Measurements from ENCODE around the gene LPCAT3. TPM values are rescaled to one million over a fixed set of nuclear protein-coding genes. Genes with fewer than 3 reads are reported as not detected.
"Not testable (repeated sequence)": the region's sequence is repeated elsewhere in the genome, so short reads cannot be mapped to it uniquely, and the experiment has no call there.

Gene LPCAT3, protein sequence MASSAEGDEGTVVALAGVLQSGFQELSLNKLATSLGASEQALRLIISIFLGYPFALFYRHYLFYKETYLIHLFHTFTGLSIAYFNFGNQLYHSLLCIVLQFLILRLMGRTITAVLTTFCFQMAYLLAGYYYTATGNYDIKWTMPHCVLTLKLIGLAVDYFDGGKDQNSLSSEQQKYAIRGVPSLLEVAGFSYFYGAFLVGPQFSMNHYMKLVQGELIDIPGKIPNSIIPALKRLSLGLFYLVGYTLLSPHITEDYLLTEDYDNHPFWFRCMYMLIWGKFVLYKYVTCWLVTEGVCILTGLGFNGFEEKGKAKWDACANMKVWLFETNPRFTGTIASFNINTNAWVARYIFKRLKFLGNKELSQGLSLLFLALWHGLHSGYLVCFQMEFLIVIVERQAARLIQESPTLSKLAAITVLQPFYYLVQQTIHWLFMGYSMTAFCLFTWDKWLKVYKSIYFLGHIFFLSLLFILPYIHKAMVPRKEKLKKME
- total RNA-seq (20.7 TPM), polyA plus RNA-seq (48.1 TPM)

DNA sequence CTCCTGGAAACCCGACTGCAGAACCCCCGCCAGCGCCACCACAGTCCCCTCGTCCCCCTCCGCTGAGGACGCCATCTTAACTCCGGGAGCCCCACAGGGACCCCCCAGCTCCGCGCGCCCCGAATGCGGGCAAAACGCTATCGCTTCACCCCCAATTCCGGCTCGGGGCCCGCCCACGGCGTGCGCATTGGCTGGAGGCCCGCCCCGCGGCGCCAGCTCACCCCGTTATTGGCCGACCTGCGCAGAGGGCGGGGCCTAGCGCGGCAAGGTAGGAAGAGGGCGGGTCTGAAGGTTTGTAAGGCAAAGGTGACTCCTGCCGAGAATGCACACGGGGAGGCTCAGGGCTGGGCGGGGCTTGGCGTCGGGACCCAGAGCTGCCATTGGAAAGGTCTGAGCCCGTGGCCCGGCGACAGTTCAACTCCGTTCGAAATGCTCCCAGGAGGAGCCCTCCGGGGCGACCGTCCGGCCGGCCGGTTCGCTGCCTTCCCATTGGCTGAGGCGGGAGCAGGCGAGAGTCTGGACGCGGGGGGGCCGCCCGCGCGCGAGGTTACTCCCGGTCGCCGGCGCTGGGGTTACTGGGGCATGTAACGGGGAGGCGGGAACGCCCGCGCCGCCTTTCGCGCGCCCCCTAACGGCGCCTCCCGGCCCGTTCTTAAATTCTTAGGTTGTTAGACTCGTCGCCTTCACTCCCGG is at the start of gene LPCAT3:
Gene LPCAT3, minus strand, starts transcription at position 127 of the 693 bp plus-strand sequence. Its CDS starts 52 bp downstream, at position 75.
- under 1% methylated on average over 77 of the region's 77 CpGs for WGBS
- DNase-seq (ENCODE audit: extremely low spot score) = peak; percentile 82
- peak within 1 kb of the TSS; percentile 73 for H3K4me3 ChIP-seq (ENCODE audit: low read depth, low read length)
- H3K4me1 ChIP-seq (ENCODE audit: insufficient read depth) = peaks cover 1% of the 10 kb centered on the region
- peak within 1 kb of the TSS; percentile 92 for H3K27ac ChIP-seq (ENCODE audit: low read depth)
- H3K36me3 ChIP-seq (ENCODE audit: insufficient read depth) = no peaks in the 10 kb centered on the region

DNA sequence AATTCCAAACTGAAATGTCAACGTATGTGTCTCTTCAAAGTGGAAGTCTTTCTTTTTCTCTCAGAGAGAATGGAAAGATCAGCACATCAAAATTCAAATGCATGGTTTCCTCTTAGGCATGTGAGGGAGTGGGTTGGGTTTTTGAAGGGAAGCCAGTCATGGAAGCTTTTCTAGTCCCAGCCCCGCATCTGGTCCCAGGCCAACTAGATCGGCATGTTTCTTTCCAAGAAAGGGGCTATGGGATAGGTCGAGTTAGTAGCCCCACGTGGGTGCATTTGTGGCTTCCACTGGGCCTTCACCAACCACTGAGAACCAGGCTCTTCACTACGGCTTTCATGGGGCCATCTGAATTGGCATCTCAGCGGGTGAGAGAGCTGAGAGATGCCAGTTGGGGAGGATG is 48.8 kb upstream of the LPCAT3 start:
- no peak for DNase-seq (ENCODE audit: extremely low spot score)
- WGBS = 85% methylated on average over 7 of the region's 7 CpGs
- Histone ChIP-seq H3K36me3 (ENCODE audit: insufficient read depth) (no peaks in the 10 kb centered on the region), H3K27ac (ENCODE audit: low read depth) (no peak overlapping the region), H3K4me1 (ENCODE audit: insufficient read depth) (no peaks in the 10 kb centered on the region), H3K4me3 (ENCODE audit: low read depth, low read length) (no peak overlapping the region)

DNA sequence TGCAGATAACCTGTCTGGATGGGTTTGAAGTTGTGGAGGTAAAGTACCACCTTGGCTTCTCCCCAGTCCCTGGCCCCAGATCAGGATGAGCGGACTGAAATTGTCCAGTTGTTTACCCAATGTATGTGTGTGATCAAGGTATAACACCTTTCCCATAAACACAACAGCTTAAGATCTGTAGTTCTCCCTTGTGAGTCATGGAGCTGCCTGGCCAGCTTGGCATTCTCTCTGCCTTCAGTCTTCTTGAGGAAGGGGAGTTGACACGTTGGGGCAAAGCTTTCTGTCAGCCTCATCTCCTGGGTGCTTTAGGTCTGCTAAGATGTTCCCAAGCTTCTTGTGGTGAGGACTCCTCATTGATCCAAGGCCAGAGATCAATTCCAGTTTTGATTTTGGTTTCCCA is 48.3 kb upstream of the LPCAT3 start:
- WGBS = 82% methylated on average over 2 of the region's 2 CpGs
- Histone ChIP-seq H3K4me1 (ENCODE audit: insufficient read depth) (no peaks in the 10 kb centered on the region), H3K36me3 (ENCODE audit: insufficient read depth) (no peaks in the 10 kb centered on the region), H3K27ac (ENCODE audit: low read depth) (no peak overlapping the region), H3K4me3 (ENCODE audit: low read depth, low read length) (no peak overlapping the region)
- DNase-seq (ENCODE audit: extremely low spot score) = no peak

DNA sequence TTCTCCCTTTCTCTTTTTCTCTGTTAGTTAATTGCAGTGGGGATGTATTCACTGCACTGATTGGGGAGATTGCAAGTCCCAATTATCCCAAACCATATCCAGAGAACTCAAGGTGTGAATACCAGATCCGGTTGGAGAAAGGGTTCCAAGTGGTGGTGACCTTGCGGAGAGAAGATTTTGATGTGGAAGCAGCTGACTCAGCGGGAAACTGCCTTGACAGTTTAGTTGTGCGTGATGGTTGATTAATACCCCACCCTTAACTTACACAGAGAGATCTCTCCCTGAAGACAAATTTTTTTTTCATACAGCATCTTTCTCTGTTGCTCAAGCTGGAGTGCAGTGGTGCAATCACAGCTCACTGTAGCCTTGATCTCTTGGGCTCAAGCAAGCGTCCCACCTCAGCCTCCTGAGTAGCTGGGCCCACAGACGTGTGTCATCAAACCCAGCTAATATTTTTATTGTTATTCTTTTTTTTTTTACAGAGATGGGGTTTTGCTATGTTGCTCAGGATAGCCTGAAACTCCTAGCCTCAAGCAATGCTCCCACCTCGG is 46.9 kb upstream of the LPCAT3 start:
- DNase-seq (ENCODE audit: extremely low spot score) = no peak
- Histone ChIP-seq H3K4me1 (ENCODE audit: insufficient read depth) (no peaks in the 10 kb centered on the region), H3K27ac (ENCODE audit: low read depth) (no peak overlapping the region), H3K36me3 (ENCODE audit: insufficient read depth) (no peaks in the 10 kb centered on the region), H3K4me3 (ENCODE audit: low read depth, low read length) (no peak overlapping the region)
- 91% methylated on average over 7 of the region's 7 CpGs for WGBS

DNA sequence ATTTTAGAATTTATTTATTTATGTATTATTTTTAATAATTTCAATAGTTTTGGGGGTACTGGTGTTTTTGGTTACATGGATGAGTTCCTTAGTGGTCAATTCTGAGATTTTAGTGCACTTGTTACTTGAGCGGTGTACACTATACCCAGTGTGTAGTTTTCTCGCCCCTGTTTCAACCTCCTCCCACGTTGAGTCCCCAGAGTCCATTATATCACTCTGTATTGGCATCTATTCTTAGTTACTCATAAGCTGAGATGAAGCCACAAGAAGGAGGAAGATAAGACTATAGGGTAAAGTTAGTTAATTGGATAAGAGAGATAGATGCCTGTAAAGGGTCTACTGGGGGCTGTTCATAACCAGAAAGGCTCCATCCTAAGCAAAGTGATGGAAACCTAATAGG is 46.2 kb upstream of the LPCAT3 start:
- no peak for DNase-seq (ENCODE audit: extremely low spot score)
- Histone ChIP-seq H3K4me1 (ENCODE audit: insufficient read depth) (no peaks in the 10 kb centered on the region), H3K36me3 (ENCODE audit: insufficient read depth) (no peaks in the 10 kb centered on the region), H3K4me3 (ENCODE audit: low read depth, low read length) (no peak overlapping the region), H3K27ac (ENCODE audit: low read depth) (no peak overlapping the region)
- WGBS = 76% methylated on average over 3 of the region's 3 CpGs

DNA sequence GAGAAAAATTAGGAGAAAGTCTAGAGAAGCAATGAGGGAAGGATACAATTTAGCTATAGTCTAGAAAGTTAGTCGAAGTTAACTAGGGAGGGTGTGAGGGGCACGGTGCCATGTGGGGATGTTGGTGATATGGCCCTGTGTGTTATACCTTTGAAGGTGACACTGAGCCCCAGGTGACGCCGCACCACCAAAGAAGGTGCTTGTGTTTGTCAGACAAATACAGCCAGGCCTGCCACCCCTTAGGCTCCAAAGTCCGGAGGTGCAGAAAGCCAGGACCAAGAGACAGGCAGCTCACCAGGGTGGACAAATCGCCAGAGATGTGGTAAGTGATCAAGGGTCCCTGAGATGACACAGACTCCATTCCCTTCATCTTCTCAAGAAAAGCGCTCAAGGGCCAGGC is 43.3 kb upstream of the LPCAT3 start:
- no peaks in the 10 kb centered on the region for H3K36me3 ChIP-seq (ENCODE audit: insufficient read depth)
- no peak overlapping the region for H3K27ac ChIP-seq (ENCODE audit: low read depth)
- WGBS = 92% methylated on average over 7 of the region's 7 CpGs
- no peaks in the 10 kb centered on the region for H3K4me1 ChIP-seq (ENCODE audit: insufficient read depth)
- peak overlapping the region; percentile 36 for H3K4me3 ChIP-seq (ENCODE audit: low read depth, low read length)
- no peak for DNase-seq (ENCODE audit: extremely low spot score)

DNA sequence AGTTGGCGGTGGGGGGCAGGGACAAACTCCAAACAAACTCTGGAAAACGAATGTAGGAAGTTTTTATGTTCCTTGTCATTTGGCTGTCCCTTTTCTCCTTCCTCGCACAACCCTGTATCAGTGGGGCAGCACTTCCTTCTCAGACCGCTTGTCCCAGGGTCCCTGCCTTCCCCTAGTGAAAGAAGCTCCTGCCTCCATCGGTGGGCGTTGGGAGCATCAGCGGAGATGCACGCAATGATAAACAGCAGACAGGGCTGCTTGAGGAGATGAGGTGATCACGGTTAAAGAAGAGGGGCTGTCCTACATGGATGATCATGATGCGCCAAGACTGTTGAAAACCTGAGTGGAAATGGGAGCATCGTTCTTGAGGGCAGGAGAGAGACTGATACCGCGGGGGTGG is 42.9 kb upstream of the LPCAT3 start:
- no peaks in the 10 kb centered on the region for H3K4me1 ChIP-seq (ENCODE audit: insufficient read depth)
- H3K4me3 ChIP-seq (ENCODE audit: low read depth, low read length) = peak overlapping the region; percentile 36
- WGBS = 43% methylated on average over 13 of the region's 13 CpGs
- peak overlapping the region; percentile 33 for H3K27ac ChIP-seq (ENCODE audit: low read depth)
- H3K36me3 ChIP-seq (ENCODE audit: insufficient read depth) = no peaks in the 10 kb centered on the region
- no peak for DNase-seq (ENCODE audit: extremely low spot score)

DNA sequence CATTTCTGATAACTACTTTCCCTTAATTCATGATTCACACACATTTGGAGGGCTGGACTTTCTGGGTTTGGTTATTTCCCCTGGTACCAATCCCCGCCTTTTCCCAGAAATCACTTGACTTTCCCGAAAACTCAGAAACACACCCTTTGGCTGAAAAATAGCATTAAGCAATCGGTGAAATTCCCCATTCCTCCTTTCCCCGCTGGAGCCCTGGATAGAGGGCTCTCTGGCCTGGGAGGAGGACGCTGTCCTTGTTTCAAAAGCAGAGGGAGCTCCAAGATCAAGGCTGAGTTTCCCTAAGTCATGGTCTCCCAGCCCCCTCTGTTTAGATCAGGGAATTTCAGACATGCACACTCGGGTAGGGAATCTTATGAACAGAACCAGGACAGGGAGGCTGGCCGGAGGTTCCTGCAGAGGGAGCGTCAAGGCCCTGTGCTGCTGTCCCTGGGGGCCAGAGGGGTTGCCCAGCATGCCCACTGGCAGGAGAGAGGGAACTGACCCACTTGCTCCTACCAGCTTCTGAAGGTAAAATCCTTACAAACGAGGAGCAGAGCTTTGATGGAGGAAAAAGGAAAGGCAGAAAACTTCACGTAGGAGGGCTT is 42.2 kb upstream of the LPCAT3 start, which contains the start of gene C1S:
Gene C1S, plus strand, starts transcription at position 366 of the 602 bp plus-strand sequence. CDS start 1,195 bp downstream, outside the sequence.
- peak; percentile 64 for DNase-seq (ENCODE audit: extremely low spot score)
- 17% methylated on average over 10 of the region's 10 CpGs for WGBS
- Histone ChIP-seq H3K4me3 (ENCODE audit: low read depth, low read length) (peak within 1 kb of the TSS; percentile 36), H3K36me3 (ENCODE audit: insufficient read depth) (no peaks in the 10 kb centered on the region), H3K27ac (ENCODE audit: low read depth) (peak within 1 kb of the TSS; percentile 38), H3K4me1 (ENCODE audit: insufficient read depth) (no peaks in the 10 kb centered on the region)

DNA sequence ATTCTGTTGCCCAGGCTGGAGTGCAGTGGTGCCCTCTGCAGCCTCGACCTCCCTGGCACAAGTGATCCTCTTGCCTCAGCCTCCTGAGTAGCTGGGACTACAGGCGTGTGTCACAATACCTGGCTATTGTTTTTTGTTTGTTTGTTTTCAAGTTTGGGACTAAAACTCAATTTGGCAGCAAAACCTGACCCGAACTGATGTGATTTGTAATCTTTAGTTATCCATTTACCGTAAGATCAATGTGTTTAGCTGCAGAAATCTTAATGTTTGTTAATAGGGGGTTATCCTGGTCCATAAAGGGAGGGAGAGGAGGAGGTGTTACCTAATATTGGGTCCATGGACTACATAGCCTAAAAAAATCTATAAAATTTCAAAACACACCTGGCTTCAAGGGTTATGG is 41.5 kb upstream of the LPCAT3 start:
- 93% methylated on average over 4 of the region's 4 CpGs for WGBS
- no peaks in the 10 kb centered on the region for H3K4me1 ChIP-seq (ENCODE audit: insufficient read depth)
- DNase-seq (ENCODE audit: extremely low spot score) = no peak
- H3K27ac ChIP-seq (ENCODE audit: low read depth) = no peak overlapping the region
- no peak overlapping the region for H3K4me3 ChIP-seq (ENCODE audit: low read depth, low read length)
- no peaks in the 10 kb centered on the region for H3K36me3 ChIP-seq (ENCODE audit: insufficient read depth)

DNA sequence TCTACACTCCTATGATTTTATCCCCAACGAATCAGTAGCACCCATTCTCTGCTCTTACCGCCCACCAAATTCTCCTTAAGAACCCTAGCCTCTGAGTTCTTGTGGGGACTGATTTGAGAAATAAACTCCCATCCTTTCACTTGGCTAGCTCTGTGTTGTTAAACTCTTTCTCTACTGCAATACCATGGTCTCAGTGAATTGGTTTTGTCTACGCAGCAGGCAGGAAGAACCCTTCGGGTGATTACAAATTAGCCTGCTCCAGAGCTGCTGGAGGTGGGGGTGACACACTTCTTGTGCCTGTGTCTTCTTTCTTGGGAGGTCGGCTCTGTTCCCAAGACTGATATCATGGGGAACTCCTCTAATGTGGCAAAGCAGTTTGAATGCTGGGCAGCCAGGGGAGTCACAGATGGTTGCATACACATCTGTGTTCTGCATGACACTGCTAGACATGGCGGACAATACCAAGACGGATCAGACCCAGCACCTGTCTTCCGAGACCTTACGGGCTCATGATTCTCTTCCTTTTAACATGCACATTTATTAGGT is 40.6 kb upstream of the LPCAT3 start:
- H3K4me1 ChIP-seq (ENCODE audit: insufficient read depth) = no peaks in the 10 kb centered on the region
- H3K36me3 ChIP-seq (ENCODE audit: insufficient read depth) = no peaks in the 10 kb centered on the region
- DNase-seq (ENCODE audit: extremely low spot score) = no peak
- H3K4me3 ChIP-seq (ENCODE audit: low read depth, low read length) = no peak overlapping the region
- 92% methylated on average over 9 of the region's 9 CpGs for WGBS
- no peak overlapping the region for H3K27ac ChIP-seq (ENCODE audit: low read depth)

DNA sequence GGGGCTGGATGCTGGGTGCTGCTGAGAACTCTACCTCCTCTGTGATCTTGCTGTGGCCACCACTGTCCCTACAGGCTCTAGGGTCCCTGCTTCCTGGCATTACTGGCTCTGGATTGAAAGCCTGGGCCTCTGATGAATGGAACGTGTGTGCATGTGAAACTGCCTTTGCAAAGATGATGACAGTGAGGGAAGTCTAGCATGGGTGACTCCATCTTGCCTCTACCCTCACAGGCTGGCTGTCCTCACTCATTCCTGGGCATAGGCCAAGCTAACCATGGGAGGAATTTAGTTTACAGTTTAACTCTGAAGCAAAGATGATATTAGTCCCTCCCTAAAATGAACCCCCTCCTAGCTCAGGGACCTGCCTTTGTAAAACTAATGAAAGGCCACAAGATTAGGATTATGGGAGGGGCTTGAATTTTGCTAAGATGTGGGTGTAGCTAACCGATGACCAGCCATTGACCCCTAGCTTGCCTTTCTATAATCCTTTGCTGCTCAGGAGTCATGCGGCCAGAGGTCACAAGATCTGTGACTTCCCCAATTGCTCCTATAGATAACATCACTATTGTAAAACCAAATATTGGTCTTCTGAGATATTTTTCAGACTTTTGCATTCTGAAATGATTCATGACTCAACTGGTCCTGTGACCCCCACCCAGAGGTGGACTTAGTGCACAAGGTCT is 40.0 kb upstream of the LPCAT3 start:
- no peak for DNase-seq (ENCODE audit: extremely low spot score)
- H3K36me3 ChIP-seq (ENCODE audit: insufficient read depth) = no peaks in the 10 kb centered on the region
- no peak overlapping the region for H3K27ac ChIP-seq (ENCODE audit: low read depth)
- H3K4me3 ChIP-seq (ENCODE audit: low read depth, low read length) = no peak overlapping the region
- whole genome bisulfite sequencing = 77% methylated on average over 3 of the region's 3 CpGs
- no peaks in the 10 kb centered on the region for H3K4me1 ChIP-seq (ENCODE audit: insufficient read depth)

DNA sequence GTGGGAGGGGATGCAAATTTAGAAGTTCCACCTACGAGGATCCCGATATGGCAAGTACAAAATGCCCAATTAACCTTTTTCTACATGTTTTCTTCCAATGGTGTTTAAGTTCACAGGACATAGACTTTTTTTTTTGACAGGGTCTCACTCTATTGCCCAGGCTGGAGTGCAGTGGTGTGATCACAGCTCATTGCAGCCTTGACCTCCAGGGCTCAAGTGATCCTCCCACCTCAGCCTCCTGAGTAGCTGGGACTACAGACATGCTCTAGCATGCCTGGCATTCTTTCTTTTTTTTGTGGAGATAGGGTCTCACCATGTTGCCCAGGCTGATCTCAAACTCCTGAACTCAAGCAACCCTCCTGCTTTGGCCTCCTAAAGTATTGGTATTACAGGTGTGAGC is 37.5 kb upstream of the LPCAT3 start:
- WGBS = 98% methylated on average over 2 of the region's 2 CpGs
- not testable (repeated sequence) for H3K27ac ChIP-seq (ENCODE audit: low read depth); DNase-seq (ENCODE audit: extremely low spot score); H3K36me3 ChIP-seq (ENCODE audit: insufficient read depth); H3K4me1 ChIP-seq (ENCODE audit: insufficient read depth); H3K4me3 ChIP-seq (ENCODE audit: low read depth, low read length)

DNA sequence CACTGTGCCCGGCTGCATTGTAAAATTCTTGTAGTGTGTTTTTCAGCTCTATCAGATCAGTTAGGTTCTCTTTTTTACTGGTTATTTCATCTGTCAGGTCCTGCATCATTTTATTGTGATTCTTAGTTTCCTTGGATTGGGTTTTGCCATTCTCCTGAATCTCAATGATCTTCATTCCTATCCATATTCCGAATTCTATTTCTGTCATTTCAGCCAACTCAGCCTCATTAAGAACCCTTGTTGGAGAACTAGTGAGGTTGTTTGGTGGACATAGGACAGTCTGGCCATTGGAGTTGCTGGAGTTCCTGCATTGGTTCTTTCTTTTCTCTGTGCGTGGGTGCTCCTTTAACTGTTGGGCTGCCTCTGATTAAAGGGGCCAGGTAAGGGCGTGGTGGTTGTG is 36.6 kb upstream of the LPCAT3 start:
- H3K4me3 ChIP-seq (ENCODE audit: low read depth, low read length) = no peak overlapping the region
- 85% methylated on average over 4 of the region's 4 CpGs for WGBS
- H3K4me1 ChIP-seq (ENCODE audit: insufficient read depth) = no peaks in the 10 kb centered on the region
- no peak for DNase-seq (ENCODE audit: extremely low spot score)
- H3K36me3 ChIP-seq (ENCODE audit: insufficient read depth) = no peaks in the 10 kb centered on the region
- H3K27ac ChIP-seq (ENCODE audit: low read depth) = no peak overlapping the region

Measured in urinary bladder (tissue), 4 donors.